Brain microvascular endothelial cell (primary cell): ENCODE data around the gene NCAM1.

ENCODE experiments used
- DNase-seq: peaks from one replicate; pipeline ENCODE4 v3.0.0-alpha.2; 2020
- H3K27ac ChIP-seq: fragments of 250-450 bp; sonication (Bioruptor Pico); 2 replicates; pipeline ENCODE4 v1.5.1; 2020; ENCODE audit warnings: mild to moderate bottlenecking, moderate library complexity
- H3K27me3 ChIP-seq: fragments of 250-450 bp; sonication (Bioruptor Pico); replicated peaks from 2 replicates; pipeline ENCODE4 v1.5.1; 2020; ENCODE audit warnings: mild to moderate bottlenecking
- H3K36me3 ChIP-seq: fragments of 250-450 bp; sonication (Bioruptor Pico); replicated peaks from 2 replicates; pipeline ENCODE4 v1.5.1; 2020; ENCODE audit warnings: mild to moderate bottlenecking
- H3K4me3 ChIP-seq: 2 replicates; pipeline ENCODE4 v1.5.1; 2011; ENCODE audit warnings: low read depth, mild to moderate bottlenecking, control low read depth, low read length, moderate library complexity
- CTCF ChIP-seq: IDR thresholded peaks from 2 replicates; pipeline ENCODE4 v1.5.1; 2011; ENCODE audit warnings: low read depth, mild to moderate bottlenecking, moderate library complexity, low read length, control low read depth, inconsistent platforms; ENCODE audit errors: missing control alignments
- in situ Hi-C: cut with HindIII; loops from 2 replicates; pipeline ENCODE4 v1.10.0; 2017; ENCODE audit warnings: low sequenced_read_pairs, low pct_ligation_motif_present

The NCAM1 gene

GRCh38 chr11:113201054-113201818 lies 240.0 kb downstream of the NCAM1 start:
- Histone ChIP-seq H3K36me3 (no peaks in the 10 kb centered on the region), H3K4me3 (no peak overlapping the region), H3K27me3 (no peaks in the 10 kb centered on the region), H3K27ac (no peak overlapping the region)
- no peak for TF ChIP-seq CTCF
- no peak for DNase-seq
- in situ Hi-C loops: no loop called here

GRCh38 chr11:113202431-113202830 lies 241.2 kb downstream of the NCAM1 start:
- DNase-seq: no peak
- no peak overlapping the region for H3K4me3 ChIP-seq
- no peak for TF ChIP-seq CTCF
- no peaks in the 10 kb centered on the region for H3K36me3 ChIP-seq
- in situ Hi-C loops: no loop called here
- no peak overlapping the region for H3K27ac ChIP-seq
- no peaks in the 10 kb centered on the region for H3K27me3 ChIP-seq

GRCh38 chr11:113203141-113203753 lies 242.0 kb downstream of the NCAM1 start:
- no peak for DNase-seq
- no peak overlapping the region for H3K27ac ChIP-seq
- in situ Hi-C loops: no loop called here
- no peaks in the 10 kb centered on the region for H3K27me3 ChIP-seq
- no peak overlapping the region for H3K4me3 ChIP-seq
- no peaks in the 10 kb centered on the region for H3K36me3 ChIP-seq
- no peak for TF ChIP-seq CTCF

GRCh38 chr11:113204280-113204679 lies 243.1 kb downstream of the NCAM1 start:
- no peaks in the 10 kb centered on the region for H3K27me3 ChIP-seq
- no peaks in the 10 kb centered on the region for H3K36me3 ChIP-seq
- in situ Hi-C loops: no loop called here
- H3K27ac ChIP-seq: no peak overlapping the region
- no peak for TF ChIP-seq CTCF
- DNase-seq: no peak
- H3K4me3 ChIP-seq: no peak overlapping the region

- H3K36me3 ChIP-seq: no peaks in the 10 kb centered on the region
- no peak overlapping the region for H3K27ac ChIP-seq
- TF ChIP-seq CTCF: no peak
- H3K4me3 ChIP-seq: no peak overlapping the region
- H3K27me3 ChIP-seq: no peaks in the 10 kb centered on the region
- DNase-seq: no peak
- in situ Hi-C loops: no loop called here
Measured at GRCh38 chr11:113213549-113213948, 252.3 kb downstream of the NCAM1 start.

GRCh38 chr11:113222241-113222640 lies 261.0 kb downstream of the NCAM1 start:
- H3K36me3 ChIP-seq: no peaks in the 10 kb centered on the region
- DNase-seq: no peak
- H3K27me3 ChIP-seq: no peaks in the 10 kb centered on the region
- in situ Hi-C loops: no loop called here
- no peak overlapping the region for H3K4me3 ChIP-seq
- H3K27ac ChIP-seq: no peak overlapping the region
- no peak for TF ChIP-seq CTCF
